ENCODE data around the gene CHST14.

The CHST14 gene

DNA sequence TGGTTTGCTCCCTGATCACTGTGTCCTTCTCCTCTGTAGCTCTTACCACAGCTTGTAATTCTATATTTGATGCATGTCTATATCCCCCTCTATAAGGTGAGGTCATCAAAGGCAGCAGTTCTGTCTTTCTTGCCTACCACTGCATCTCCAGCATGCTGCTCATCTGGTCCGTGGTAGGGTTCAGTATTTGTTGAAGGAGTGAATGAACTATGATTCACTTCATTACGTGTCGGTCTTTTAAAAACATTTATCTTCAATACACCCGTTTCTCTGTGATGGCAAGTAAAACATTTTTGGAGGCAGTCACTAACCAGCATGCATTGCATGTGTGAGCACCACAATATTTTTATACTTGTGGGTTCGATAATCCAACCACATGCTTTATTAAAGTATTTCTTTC, 27.6 kb downstream of the CHST14 start:
- no peak for DNase-seq

DNA sequence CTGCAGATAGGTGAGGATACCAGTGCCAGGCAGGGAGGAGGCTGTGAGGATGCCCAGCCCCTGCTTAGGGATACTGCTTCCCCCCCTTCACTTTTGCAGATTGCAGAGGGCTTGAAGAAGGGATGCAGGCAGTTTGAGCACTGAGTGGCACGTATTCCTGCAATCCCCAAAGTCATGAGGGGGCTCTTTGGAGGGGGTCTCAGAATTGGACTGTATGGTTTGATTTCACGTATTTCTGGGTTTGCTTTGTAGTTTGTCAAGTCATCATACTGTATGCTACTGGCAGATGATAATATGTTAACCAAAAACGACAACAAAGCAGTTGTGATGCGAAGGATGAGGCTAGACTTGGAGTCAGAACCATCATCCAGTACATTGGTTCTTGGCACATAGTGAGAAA, 28.1 kb downstream of the CHST14 start:
- no peak for DNase-seq

DNA sequence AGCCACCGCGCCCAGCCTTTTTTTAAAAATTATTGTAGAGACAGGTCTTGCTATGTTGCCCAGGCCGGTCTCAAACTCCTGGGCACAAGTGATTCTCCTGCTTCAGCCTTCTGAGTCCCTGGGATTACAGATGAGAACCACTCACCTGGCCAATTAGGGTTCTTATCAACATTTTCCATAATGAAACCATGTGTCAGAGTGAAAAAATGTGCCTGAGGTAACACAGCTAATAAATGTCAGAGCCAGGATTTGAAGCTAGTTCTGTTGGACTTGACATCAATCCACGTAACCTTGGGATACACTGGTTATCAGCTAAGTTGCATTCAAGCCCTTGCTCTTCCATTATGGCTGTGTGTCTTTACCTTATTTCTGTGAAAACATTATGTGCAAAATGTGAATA, 29.1 kb downstream of the CHST14 start:
- no peak for DNase-seq

DNA sequence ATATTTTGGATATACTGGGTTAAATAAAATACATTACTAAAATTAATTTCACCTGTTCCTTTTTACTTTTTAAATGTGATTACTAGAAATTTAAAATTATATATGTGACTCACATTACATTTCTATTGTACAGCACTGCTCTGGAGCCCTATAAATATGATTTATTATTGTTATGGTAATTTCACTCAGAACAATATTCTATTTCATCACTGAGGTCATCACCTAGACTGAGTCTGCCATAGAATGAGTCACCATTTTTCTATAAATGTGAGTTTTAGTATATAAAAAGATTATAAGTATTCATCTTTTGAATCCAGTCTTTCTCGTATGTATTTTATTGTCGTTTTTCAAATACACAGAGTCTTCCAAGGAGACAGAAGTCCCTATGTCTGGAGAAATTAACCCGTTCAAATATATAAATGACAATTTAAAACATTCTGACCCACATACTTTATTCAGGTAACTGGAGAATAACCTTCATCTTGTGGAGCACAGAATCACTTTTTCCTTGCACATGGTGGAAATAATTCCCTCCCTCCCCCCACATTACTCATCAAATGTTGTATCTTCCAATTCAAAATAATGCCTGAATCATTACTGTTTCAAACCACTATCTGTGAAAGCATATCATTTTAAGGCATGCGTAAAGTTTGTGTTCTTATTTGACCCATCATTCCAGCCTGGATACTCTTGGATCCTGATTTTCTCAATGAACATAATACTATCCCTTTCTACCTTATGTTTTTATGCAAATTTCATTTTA, 30.0 kb downstream of the CHST14 start:
- DNase-seq = no peak

DNA sequence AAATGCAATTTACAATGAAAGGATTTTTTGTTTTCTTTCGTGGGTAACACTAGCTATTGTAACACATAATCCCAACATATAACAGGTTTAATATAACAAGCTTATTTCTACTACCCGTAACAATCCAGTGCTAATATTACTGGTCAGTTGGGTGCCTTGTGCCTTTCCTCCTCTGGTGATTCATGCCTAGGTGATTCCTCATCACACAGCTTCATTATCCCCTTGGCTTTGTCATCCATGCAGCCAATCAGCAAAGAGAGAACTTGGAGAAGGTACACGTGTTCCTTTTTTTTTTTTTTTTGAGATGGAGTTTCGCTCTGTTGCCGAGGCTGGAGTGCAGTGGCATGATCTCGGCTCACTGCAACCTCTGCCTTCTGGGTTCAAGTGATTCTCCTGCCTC, 30.7 kb downstream of the CHST14 start:
- DNase-seq = no peak

DNA sequence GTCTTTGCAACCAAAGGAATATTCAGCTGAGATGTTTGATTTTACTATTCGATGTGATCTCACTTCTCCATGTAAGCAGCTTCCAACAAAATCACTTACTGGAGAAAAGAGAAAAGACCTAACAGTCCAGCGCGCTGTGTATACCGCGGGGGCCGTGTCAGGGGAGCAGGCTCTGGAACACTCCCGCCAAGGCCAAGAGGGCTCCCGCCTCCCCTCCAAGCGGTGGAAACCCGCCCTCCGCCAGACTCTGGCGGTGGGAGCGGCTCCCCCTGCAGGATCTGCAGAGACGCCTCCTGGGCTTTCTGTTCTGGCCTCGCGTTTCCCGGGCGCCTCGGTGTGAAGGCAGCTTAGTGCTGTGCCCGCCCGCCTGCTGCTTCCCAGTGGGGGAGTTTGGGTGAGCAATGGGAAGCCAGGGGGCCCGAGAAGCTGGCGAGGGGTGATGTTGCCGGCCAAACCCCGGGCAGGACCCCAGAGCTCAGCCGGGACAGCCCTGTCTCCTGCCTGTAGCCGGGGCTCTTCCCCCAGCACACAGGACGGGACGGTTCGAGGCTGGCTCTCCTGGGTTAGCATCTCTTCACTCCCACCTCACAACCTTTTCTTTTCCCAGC, 36.3 kb downstream of the CHST14 start:
- peak; percentile 47 for DNase-seq

DNA sequence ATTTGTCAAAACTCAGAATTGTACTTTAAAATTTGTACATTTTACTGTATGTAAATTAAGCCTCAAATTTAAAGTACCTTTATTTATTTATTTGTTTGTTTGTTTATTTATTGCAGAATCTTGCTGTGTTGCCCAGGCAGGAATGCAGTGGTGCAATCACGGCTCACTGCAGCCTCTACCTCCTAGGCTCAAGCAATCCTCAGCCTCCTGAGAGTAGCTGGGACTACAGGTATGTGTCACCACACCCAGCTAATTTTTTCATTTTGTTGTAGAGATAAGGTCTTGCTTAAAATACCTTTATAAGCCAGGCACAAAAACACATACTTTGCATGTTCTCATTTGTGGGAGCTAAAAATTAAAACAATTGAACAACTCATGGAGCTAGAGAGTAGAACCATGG, 37.4 kb downstream of the CHST14 start:
- no peak for DNase-seq

DNA sequence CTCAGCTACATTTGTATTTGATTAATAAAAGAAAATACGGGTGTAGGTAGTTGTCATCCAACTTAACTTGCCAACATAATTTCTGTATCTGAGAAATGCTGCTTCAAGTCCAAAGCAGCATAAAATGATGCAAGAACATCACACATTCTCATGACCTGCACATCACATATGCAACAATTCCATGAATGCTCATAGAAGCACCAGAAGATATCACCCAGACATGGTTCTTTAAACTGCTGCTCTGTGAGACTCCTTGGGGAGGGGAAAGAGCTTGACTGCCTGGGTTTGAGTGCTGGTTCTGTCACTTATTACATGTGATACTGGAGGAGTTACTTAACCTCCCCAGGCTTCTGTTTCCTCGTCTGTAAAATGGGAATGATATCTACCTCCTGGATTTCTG, 39.4 kb downstream of the CHST14 start:
- DNase-seq = no peak

DNA sequence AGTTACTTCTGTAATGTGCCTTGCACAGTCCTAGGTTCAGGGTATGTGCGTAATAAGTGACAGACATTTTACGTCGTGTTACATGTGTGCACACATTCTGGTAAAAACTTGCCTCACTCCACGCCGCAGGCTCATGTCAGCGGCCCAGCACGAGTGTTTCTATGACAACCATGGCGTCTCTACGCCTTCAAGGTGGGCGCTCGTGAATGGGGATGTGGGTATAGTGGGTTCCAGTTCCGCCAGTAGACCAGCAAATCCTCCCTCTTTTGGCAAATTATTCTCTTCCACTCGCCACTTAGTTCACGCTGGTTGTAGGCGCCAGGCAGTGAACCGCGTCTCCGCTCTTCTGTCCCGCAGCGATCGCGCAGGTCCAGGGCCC, 40.3 kb downstream of the CHST14 start:
- no peak for DNase-seq

DNA sequence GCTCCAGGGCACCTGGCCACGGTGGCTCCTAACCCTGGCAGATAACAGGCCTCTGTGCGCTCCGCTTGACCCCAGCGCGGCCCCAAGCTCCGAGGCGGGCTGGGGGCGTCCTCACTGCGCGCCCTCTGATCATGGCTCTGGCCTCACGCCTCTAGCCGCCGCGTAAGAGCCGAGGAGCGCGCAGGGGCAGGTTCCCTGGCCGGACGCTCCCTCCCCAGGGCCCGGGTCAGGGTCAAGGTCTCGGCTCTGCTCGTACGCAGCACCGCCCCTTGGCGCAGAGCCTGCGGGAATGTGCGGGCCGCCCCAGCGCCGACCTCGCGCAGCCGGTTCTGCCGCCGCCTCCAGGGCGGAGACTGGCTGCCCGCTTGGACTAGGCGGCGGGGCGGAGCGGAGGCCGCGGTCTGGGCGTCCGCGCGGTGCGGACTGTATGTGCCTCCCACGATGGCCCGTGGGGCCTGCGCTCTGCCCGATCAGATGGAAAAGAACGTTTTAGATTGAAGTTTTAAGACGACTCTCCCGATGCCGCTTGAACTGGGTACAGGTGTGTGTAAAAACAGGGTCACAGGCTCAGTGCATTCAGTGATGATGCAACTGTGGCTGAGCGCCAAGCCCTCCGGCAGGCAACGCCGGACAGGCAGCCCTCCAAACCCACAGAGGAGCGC, 40.8 kb downstream of the CHST14 start:
- DNase-seq = no peak

DNA sequence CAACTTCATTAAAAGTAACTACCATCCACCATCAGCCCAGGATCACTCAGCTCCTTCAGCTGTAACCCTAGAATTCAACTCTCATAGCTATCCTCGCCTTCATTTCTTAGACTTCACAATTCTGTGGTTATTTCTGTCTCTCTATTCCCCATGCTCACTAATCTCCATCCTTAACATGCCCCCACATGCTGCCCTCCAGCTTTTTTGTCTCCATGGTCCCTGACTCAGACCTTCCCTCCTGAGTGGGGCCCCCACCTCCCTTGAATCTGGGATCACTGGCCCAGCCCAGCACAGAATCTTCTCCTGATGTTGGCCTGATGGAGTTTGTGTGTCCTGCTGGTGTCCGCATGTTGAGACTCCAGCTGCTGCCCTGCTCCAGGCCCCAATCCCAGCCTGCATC, 41.7 kb downstream of the CHST14 start:
- DNase-seq = no peak

DNA sequence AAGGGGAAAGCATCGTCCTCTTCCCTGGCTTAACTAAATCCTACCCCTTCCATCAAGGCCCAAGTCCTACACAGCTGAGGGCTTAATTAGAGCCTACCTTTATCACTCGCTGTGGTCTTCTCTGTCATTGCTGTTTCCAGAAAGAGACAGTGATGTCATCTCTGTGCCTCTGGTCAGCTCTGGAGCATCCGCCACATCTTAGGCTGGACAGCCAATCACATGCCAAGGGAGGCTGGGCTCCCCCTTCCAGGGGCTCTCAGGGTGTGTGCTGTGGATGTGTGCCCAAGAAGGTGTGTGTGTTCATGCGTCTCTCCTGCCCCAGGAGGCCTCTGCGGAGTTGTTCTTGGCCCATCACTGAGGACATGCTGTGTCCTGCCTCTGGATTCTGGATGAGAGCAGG, 42.8 kb downstream of the CHST14 start:
- DNase-seq = no peak

DNA sequence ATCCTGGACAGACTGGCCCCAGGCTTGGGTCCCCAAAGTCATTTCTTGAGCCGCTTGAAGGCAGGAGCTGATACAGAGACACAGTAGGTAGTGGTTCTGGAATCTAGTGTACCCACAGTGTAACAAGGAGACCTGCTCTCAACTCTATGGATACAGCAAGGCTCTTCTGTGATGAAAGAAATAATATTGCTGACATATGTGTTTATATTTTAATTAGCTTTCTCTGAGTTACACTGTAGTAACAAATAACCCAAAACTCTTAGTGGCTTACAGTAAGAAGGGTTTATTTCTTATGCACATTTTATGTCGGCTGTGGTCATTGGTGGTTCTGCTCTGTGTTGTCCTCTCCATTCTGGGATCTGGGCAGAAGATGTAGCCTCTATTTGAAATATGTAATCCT, 45.5 kb downstream of the CHST14 start:
- no peak for DNase-seq

Data from T-helper 9 cell (primary cell).